Measurements from ENCODE around the gene NOP56.

GRCh38 chr20:2693286-2694007 lies 41.0 kb downstream of the NOP56 start:
- TF ChIP-seq POLR2AphosphoS5 (IDR thresholded peaks at IDR 0.05; ENCODE audit: low read depth) (no peak), CTCF (IDR thresholded peaks at IDR 0.05; ENCODE audit: insufficient read depth, low read length) (no peak), REST (IDR thresholded peaks at IDR 0.05; ENCODE audit: insufficient replicate concordance, low read depth) (no peak), GABPA (IDR thresholded peaks at IDR 0.05; ENCODE audit: low read depth) (no peak), SPI1 (IDR thresholded peaks at IDR 0.05; ENCODE audit: borderline replicate concordance, low read depth) (no peak)
